ENCODE data around the gene NNT.

NNT gene

DNA sequence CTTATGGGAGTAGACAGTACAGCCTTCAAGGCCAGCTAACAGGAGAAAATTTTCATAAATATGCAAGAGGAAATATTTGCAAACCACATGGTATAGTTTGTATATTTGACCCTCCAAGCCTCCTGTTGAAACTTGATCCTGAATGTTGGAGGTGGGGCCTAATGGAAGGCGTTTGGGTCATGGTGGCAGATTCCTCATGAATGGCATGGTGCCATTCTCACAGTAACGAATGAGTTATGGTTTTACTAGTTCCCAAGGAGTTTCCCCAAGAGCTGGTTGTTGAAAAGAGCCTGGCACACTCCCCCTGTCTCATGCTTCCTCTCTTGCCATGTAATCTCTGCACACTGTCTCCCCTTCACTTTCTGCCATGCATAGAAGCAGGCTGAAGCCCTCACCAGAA lies 42.9 kb upstream of the NNT start:
- TF ChIP-seq, protein P1, sequence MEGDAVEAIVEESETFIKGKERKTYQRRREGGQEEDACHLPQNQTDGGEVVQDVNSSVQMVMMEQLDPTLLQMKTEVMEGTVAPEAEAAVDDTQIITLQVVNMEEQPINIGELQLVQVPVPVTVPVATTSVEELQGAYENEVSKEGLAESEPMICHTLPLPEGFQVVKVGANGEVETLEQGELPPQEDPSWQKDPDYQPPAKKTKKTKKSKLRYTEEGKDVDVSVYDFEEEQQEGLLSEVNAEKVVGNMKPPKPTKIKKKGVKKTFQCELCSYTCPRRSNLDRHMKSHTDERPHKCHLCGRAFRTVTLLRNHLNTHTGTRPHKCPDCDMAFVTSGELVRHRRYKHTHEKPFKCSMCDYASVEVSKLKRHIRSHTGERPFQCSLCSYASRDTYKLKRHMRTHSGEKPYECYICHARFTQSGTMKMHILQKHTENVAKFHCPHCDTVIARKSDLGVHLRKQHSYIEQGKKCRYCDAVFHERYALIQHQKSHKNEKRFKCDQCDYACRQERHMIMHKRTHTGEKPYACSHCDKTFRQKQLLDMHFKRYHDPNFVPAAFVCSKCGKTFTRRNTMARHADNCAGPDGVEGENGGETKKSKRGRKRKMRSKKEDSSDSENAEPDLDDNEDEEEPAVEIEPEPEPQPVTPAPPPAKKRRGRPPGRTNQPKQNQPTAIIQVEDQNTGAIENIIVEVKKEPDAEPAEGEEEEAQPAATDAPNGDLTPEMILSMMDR (IDR thresholded peaks at IDR 0.05; ENCODE audit: low read depth, low read length): no peak
- DNase-seq (ENCODE audit: low read depth, low spot score): peak; percentile 22
- no peak overlapping the region for H3K4me3 ChIP-seq (ENCODE audit: low read depth, low read length)
- in situ Hi-C loops (cut with HindIII; ENCODE audit: low sequenced_read_pairs): no loop called here

DNA sequence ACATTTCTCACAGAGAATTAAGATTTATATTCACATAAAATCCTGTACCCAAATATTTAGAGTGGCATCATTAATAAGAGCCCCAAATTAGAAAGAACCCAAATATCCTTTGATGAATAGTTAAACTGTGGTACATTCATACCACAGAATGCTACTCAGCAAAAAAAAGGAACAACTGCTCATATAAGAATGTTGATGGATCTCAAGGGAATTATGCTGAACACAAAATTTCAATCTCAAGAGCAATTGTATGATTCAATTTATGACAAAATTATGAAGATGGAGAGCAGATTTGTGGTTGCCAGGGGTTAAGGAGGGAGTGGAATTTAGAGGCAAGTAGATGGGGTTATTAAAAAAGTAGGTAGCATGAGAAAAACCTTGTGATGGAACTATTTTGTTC lies 41.6 kb upstream of the NNT start:
- no peak overlapping the region for H3K4me3 ChIP-seq (ENCODE audit: low read depth, low read length)
- in situ Hi-C loops (cut with HindIII; ENCODE audit: low sequenced_read_pairs): no loop called here
- TF ChIP-seq, protein P1 (IDR thresholded peaks at IDR 0.05; ENCODE audit: low read depth, low read length): no peak
- peak; percentile 8 for DNase-seq (ENCODE audit: low read depth, low spot score)

DNA sequence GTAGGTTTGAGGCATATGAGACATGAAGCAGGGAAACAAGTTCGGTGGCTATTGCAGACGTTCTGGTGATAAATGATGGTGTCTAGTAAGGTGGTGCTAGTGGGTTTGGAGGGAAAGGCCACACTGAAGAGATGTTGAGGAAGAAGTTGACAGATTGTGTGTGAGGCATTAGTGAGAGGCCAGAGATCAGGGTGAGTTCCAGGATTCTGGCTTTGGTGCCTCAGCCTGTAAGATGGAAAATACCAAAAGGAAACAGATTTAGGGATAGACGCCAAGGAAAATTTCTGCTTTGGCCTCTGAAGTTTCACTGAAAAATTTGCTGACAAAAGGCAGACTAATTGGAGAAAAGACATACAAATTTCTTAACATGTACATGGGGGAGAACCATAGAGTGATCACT lies 39.7 kb upstream of the NNT start:
- DNase-seq (ENCODE audit: low read depth, low spot score): no peak
- in situ Hi-C loops (cut with HindIII; ENCODE audit: low sequenced_read_pairs): no loop called here

DNA sequence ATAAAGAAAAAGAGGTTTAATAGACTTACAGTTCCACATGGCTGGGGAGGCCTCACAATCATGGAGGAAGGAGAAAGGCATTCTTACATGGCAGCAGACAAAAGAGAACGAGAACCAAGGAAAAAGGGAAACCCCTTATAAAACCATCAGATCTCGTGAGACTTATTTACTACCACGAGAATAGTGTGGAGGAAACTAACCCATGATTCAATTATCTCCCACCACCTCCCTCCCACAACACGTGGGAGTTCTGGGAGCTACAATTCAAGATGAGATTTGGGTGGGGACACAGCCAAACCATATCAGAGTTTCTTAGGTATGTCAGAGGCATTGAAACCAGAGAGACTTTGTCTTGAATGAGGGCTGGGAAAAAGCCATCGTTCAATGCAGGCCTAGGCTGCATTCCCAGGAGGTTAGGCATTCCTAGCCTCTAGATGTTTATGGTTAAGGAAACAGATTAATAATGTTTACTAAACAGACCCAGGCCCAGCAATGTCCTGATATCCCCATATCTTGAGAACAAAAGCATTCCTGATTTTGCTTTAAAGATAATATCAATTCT lies 38.6 kb upstream of the NNT start:
- in situ Hi-C loops (cut with HindIII; ENCODE audit: low sequenced_read_pairs): no loop called here
- H3K4me3 ChIP-seq (ENCODE audit: low read depth, low read length): no peak overlapping the region
- TF ChIP-seq, protein P1 (IDR thresholded peaks at IDR 0.05; ENCODE audit: low read depth, low read length): no peak
- DNase-seq (ENCODE audit: low read depth, low spot score): no peak

More for the DNA sequence above, 39.7 kb upstream of the NNT start:
- TF ChIP-seq, protein P1 (IDR thresholded peaks at IDR 0.05; ENCODE audit: low read depth, low read length): no peak
- no peak overlapping the region for H3K4me3 ChIP-seq (ENCODE audit: low read depth, low read length)

DNA sequence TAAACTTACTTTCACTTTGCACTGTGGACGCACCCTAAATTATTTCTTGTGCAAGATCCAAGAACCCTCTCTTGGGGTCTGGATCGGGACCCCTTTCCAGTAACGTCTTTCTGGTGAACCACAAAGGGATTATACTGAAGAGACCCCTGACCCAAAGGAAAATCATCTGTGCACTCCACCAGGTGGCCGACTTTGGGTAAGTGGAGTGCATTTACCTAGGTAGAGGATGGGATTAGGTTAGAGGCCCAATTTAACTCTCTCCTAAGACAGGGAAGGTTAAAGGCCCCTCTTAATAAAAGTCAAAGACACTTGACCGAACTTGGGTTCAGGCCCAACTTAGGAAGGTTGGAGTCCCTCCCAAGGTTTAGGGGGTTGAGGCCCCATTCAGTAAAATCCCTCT lies 37.9 kb upstream of the NNT start:
- no peak for DNase-seq (ENCODE audit: low read depth, low spot score)
- no peak overlapping the region for H3K4me3 ChIP-seq (ENCODE audit: low read depth, low read length)
- TF ChIP-seq, protein P1 (IDR thresholded peaks at IDR 0.05; ENCODE audit: low read depth, low read length): no peak
- in situ Hi-C loops (cut with HindIII; ENCODE audit: low sequenced_read_pairs): no loop called here

DNA sequence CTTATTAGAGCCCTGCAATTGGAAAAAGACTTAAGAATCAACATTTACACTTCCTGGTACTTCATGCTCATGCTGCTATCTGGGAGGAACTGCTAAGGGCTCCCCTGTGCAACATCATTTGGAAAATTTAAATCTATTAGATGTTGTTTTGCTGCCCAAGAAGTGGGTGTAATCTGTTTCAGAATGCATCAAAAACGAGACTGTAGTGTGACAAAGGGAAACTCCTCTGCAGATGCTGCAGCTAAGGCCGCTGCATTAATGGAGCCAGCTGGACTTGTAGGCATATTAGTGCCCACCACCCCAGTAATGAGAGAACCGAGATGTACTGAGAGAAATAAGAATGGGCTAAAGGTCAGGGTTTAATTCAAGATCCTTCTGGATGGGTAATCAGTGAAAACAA lies 35.0 kb upstream of the NNT start:
- no peak overlapping the region for H3K4me3 ChIP-seq (ENCODE audit: low read depth, low read length)

More for the DNA sequence above, 35.0 kb upstream of the NNT start:
- DNase-seq (ENCODE audit: low read depth, low spot score): no peak
- in situ Hi-C loops (cut with HindIII; ENCODE audit: low sequenced_read_pairs): no loop called here
- TF ChIP-seq, protein P1 (IDR thresholded peaks at IDR 0.05; ENCODE audit: low read depth, low read length): no peak
